Lower leg skin (tissue), 4 donors: ENCODE results near the gene PSEN1. TPM values are rescaled to one million over a fixed set of nuclear protein-coding genes. Genes with fewer than 3 reads are reported as not detected.
A peak's percentile ranks its signal among the peaks of the same experiment; 100 is the strongest.

Experiments
- DNase-seq, 2 donors: peaks; one replicate each; pipeline ENCODE4 v3.0.0-alpha.2; 2019; ENCODE audit warnings: low spot score in 2 of 2
- H3K4me3 ChIP-seq: fragments of 200-600 bp; sonication (generic); 2 replicates; pipeline ENCODE4 v1.5.1; 2017; ENCODE audit warnings: mild to moderate bottlenecking, low read depth; ENCODE audit not compliant: poor library complexity, severe bottlenecking
- POLR2A ChIP-seq, 2 donors: fragments of 450-650 bp; IDR thresholded peaks; one replicate each; pipeline ENCODE4 v1.6.1; 2016 to 2017; ENCODE audit warnings: antibody characterized with exemption in 2 of 2, mild to moderate bottlenecking in 1 of 2, moderate library complexity in 1 of 2
- WGBS, 2 donors: methylation state at CpG; one replicate each; pipeline ENCODE4 v1.1.5; 2018; 5-methylcytosine and 5-hydroxymethylcytosine counted together
- intact Hi-C: fragments of 100-400 bp; cut with DNase I; formaldehyde crosslinking; loops from one replicate; pipeline ENCODE4 v1.15.0; 2023; ENCODE audit warnings: low total_unique reads
- total RNA-seq, 4 donors: library from RNA; depleted of rRNA; stranded (reverse); fragments of >200 nt; gene quantifications; one replicate each; pipeline ENCODE4 v1.1.0, GENCODE V29; 2016
- TF ChIP-seq, protein P1 (sequence below), 3 donors: fragments of 450-650 bp; IDR thresholded peaks; one replicate each; pipeline ENCODE4 v1.5.1; 2016; ENCODE audit warnings: antibody characterized with exemption in 3 of 3, mild to moderate bottlenecking in 3 of 3, moderate library complexity in 2 of 3

The PSEN1 gene
- total RNA-seq, 4 donors from 2014 or later: 61.4 to 91.9 (median 63.3) TPM

GRCh38 chr14:73245480-73246325, 109.4 kb downstream of the PSEN1 start:
- TF ChIP-seq, protein P1, sequence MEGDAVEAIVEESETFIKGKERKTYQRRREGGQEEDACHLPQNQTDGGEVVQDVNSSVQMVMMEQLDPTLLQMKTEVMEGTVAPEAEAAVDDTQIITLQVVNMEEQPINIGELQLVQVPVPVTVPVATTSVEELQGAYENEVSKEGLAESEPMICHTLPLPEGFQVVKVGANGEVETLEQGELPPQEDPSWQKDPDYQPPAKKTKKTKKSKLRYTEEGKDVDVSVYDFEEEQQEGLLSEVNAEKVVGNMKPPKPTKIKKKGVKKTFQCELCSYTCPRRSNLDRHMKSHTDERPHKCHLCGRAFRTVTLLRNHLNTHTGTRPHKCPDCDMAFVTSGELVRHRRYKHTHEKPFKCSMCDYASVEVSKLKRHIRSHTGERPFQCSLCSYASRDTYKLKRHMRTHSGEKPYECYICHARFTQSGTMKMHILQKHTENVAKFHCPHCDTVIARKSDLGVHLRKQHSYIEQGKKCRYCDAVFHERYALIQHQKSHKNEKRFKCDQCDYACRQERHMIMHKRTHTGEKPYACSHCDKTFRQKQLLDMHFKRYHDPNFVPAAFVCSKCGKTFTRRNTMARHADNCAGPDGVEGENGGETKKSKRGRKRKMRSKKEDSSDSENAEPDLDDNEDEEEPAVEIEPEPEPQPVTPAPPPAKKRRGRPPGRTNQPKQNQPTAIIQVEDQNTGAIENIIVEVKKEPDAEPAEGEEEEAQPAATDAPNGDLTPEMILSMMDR (IDR thresholded peaks at IDR 0.05): no peak
- TF ChIP-seq POLR2A (IDR thresholded peaks at IDR 0.05): no peak
- intact Hi-C loops: no loop called here
- peak in 1 of 2 donors; percentile 92 for DNase-seq
- H3K4me3 ChIP-seq: peak overlapping the region; percentile 26
- whole genome bisulfite sequencing, 2 donors: 16 to 23% methylated on average over 30 to 57 of the region's 64 CpGs

GRCh38 chr14:73246387-73247150, 110.3 kb downstream of the PSEN1 start:
- TF ChIP-seq, protein P1 (IDR thresholded peaks at IDR 0.05): no peak
- no peak for TF ChIP-seq POLR2A (IDR thresholded peaks at IDR 0.05)
- intact Hi-C loops: no loop called here
- no peak overlapping the region for H3K4me3 ChIP-seq
- DNase-seq: no peak
- 62 to 82% methylated on average over 18 of the region's 18 CpGs for WGBS, 2 donors

DNA sequence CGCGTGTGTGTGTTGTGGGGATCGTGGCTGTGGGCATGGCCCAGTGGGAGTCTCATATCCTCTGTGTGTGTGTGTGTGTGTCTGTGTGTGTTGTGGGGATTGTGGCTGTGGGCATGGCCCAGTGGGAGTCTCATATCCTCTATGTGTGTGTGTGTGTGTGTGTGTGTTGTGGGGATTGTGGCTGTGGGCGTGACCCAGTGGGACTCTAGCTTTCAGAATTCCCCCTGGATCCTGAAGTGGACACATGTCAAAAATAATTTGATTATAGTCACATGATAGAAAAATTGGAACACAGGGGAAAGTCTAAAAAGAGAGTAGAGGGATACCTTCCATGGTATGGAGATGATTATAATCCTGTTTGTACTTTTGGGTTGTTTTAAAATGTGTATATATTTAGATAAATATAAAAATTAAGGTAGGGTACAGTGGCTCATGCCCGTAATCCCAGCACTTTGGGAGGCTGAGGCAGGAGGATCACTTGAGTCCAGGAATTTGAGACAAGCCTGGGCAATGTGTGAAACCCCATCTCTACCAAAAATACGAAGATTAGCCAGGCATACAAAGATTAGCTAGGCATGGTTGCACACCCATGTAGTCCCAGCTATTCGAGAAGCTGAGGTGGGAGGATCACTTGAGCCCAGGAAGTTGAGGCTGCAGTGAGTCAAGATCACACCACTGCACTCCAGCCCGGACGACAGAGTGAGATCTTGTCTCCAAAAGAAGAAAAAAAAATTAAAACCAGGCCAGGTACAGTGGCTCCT, 112.0 kb downstream of the PSEN1 start:
- no peak overlapping the region for H3K4me3 ChIP-seq
- no peak for DNase-seq
- no peak for TF ChIP-seq POLR2A (IDR thresholded peaks at IDR 0.05)
- TF ChIP-seq, protein P1 (IDR thresholded peaks at IDR 0.05): no peak
- intact Hi-C loops: no loop called here
- WGBS, 2 donors: 52 to 64% methylated on average over 7 of the region's 9 CpGs

GRCh38 chr14:73249108-73249507, 112.8 kb downstream of the PSEN1 start:
- no peak overlapping the region for H3K4me3 ChIP-seq
- intact Hi-C loops: no loop called here
- 81 to 100% methylated on average over 1 of the region's 1 CpG for WGBS, 2 donors
- TF ChIP-seq POLR2A (IDR thresholded peaks at IDR 0.05): no peak
- TF ChIP-seq, protein P1 (IDR thresholded peaks at IDR 0.05): no peak
- DNase-seq: no peak

GRCh38 chr14:73249564-73250316, 113.4 kb downstream of the PSEN1 start:
- 80 to 91% methylated on average over 12 to 13 of the region's 13 CpGs for WGBS, 2 donors
- DNase-seq: no peak
- TF ChIP-seq POLR2A (IDR thresholded peaks at IDR 0.05): no peak
- TF ChIP-seq, protein P1 (IDR thresholded peaks at IDR 0.05): no peak
- intact Hi-C loops: no loop called here
- no peak overlapping the region for H3K4me3 ChIP-seq
